Stimulated activated CD8-positive, alpha-beta memory T cell treated with anti-CD3 and anti-CD28 coated beads, Interleukin-15, amount 100 ng/mL, for 1 hour (primary cell): ENCODE measurements around the gene CASP9.
A peak's percentile ranks its signal among the peaks of the same experiment; 100 is the strongest.
"Not testable (repeated sequence)": the region's sequence is repeated elsewhere in the genome, so short reads cannot be mapped to it uniquely, and the experiment has no call there.

Experiments
- DNase-seq: peaks from one replicate; pipeline ENCODE4 v3.0.0-alpha.2; 2020; ENCODE audit warnings: low read depth

Gene CASP9

GRCh38 chr1:15525050-15526020 is 1.3 kb upstream of the CASP9 start:
- no peak for DNase-seq

- DNase-seq: peak; percentile 99
Measured at GRCh38 chr1:15524283-15525049, 451 bp upstream of the CASP9 start.

GRCh38 chr1:15523104-15524020 is 653 bp downstream of the CASP9 start:
- no peak for DNase-seq

GRCh38 chr1:15522551-15522950 is 1.5 kb downstream of the CASP9 start:
- DNase-seq: no peak

- DNase-seq: not testable (repeated sequence)
Measured at GRCh38 chr1:15521206-15521906, 2.7 kb downstream of the CASP9 start.

- DNase-seq: no peak
Measured at GRCh38 chr1:15519625-15520024, 4.4 kb downstream of the CASP9 start.

GRCh38 chr1:15515022-15515663 is 8.9 kb downstream of the CASP9 start:
- DNase-seq: no peak

- DNase-seq: not testable (repeated sequence)
Measured at GRCh38 chr1:15514557-15514956, 9.5 kb downstream of the CASP9 start.

- no peak for DNase-seq
Measured at GRCh38 chr1:15513919-15514318, 10.1 kb downstream of the CASP9 start.

- DNase-seq: no peak
Measured at GRCh38 chr1:15513192-15513591, 10.8 kb downstream of the CASP9 start.

GRCh38 chr1:15510611-15511405 is 13.2 kb downstream of the CASP9 start:
- no peak for DNase-seq

GRCh38 chr1:15509586-15509985 is 14.4 kb downstream of the CASP9 start:
- no peak for DNase-seq

- no peak for DNase-seq
Measured at GRCh38 chr1:15508700-15509487, 15.1 kb downstream of the CASP9 start.

- no peak for DNase-seq
Measured at GRCh38 chr1:15507278-15507677, 16.7 kb downstream of the CASP9 start.

- no peak for DNase-seq
Measured at GRCh38 chr1:15506831-15507230, 17.2 kb downstream of the CASP9 start.

- no peak for DNase-seq
Measured at GRCh38 chr1:15504436-15504835, 19.6 kb downstream of the CASP9 start.

- peak; percentile 19 for DNase-seq
Measured at GRCh38 chr1:15501208-15502032, 22.6 kb downstream of the CASP9 start.
